Measurements from ENCODE around the gene ZNF652.
A peak's percentile ranks its signal among the peaks of the same experiment; 100 is the strongest.
"Not testable (repeated sequence)": the region's sequence is repeated elsewhere in the genome, so short reads cannot be mapped to it uniquely, and the experiment has no call there.

Gene ZNF652

DNA sequence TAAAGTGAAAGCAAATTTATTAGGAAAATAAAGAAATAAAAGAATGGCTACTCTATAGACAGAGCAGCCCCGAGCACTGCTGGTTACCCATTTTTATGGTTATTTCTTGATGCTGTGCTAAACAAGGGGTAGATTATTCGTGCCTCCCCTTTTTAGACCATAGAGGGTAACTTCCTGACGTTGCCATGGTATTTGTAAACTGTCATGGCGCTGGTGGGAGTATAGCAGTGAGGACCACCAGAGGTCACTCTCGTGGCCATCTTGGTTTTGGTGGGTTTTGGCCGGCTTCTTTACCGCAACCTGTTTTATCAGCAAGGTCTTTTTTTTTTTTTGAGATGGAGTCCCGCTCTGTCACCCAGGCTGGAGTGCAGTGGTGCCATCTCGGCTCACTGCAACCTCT, 100.5 kb downstream of the ZNF652 start:
- DNase-seq (ENCODE audit: low read depth), result not testable (repeated sequence)

DNA sequence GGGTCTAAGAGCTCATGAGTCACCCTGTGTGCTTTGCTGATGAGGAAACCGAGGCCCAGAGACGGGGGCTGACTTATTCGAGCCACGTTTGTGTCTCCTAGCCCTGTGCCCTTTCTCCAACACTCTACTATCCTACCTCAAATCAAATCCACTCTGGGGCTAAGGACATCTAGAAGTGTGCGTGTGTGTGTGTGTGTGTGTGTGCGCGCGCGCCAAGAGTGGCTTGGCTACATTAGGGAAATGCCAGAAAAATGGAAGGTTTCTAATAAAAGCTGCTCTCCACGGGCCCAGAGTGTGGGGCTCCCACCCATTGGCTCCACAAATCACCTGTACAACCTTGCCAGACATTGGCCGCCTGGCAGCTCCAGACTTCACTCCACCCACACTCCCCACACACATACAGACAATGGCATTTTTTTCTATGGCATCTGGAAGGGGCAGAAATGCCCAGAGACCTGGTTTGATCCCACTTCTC, 101.2 kb downstream of the ZNF652 start:
- no peak for DNase-seq (ENCODE audit: low read depth)

DNA sequence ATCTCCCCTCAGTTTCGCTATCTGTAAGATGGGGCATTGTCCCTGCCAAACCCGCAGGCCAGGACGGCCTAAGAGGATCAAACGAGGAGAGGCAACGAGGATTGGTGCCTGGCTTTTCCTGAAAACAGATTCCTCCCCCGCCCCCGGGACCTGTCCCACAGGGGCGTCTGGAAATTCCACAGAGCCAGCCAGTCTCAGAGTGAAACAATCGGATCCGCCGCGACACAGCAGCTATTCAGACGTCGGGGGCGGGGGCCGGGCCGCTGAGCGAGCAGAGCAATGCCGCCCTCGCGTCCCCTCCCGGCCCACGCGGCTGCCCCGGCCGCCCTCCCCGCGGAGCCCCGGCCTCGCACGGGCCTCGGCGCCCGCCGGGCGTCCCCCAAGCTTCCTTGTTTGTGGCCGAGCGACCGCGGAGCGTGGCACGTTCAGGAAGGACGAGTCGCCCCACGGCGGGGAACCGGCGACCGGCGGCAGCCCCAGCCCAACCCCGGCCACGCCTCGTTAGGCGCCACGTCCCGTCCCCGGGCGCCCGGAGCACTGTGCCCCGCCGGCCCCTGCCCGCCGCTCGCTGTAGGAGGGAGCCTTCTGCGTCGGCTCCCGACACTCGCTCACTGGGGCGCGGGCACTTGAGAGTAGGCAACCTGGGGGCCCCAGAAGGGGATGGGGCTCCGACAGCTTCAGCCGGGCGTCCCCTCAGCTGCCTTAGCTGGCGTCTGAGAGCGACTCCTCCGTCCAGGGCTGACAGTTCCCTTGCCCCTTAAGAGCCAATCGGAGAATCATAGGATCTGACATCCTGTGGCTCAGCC, 101.8 kb downstream of the ZNF652 start:
- DNase-seq (ENCODE audit: low read depth), result peak; percentile 16

DNA sequence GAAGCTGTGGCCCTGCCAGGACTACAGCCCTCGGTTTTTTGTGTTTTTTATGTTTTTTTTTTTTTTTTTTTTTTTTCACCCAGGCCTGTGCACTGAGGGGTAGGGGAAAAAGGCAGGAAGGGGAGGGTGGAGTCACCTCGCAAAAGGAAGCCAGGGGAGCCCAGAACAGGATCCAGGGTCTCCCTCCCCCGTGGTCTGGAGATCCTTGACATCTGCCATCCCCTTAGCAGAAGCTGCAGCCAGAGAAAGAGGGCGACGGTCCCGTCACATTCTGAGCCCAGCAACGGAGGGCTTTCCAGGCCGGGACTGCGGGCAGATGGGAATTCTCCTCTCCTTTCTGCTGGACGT, 102.4 kb downstream of the ZNF652 start:
- DNase-seq (ENCODE audit: low read depth), result no peak

DNA sequence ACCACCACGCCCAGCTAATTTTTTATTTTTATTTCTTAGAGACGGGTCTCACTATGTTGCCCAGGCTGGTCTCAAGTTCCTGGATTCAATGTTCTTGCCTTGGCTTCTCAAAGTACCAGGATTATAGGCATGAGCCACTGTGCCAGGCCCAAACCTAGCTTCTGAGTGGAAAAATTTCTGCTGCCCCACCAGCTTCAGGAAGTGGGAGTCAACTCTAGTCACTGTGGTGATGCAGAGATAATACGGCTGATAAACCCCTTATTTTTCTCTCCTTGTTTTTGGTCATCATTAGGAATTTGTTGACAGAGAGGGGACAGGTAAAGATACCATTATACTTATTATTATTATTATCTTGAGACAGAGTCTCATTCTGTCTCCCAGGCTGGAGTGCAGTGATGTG, 103.7 kb downstream of the ZNF652 start:
- DNase-seq (ENCODE audit: low read depth), result no peak

DNA sequence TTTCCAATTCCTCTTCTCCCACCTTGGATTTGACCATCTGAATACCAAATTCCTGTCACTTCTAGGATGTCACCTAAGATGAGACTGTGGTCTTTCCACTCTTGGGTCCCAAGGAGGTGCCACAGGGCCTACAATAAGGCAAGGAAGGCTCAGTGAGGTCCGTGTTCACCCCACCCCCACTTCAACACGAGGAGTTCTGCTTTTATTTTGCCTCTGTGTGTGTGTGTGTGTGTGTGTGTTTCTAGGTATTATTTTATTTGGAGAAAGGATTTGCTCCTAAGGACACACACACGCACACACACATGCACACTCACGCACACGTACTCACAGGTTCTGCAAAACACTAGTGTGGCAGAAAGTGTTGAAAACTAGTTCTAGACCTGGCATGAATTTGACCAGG, 106.9 kb downstream of the ZNF652 start:
- no peak for DNase-seq (ENCODE audit: low read depth)

DNA sequence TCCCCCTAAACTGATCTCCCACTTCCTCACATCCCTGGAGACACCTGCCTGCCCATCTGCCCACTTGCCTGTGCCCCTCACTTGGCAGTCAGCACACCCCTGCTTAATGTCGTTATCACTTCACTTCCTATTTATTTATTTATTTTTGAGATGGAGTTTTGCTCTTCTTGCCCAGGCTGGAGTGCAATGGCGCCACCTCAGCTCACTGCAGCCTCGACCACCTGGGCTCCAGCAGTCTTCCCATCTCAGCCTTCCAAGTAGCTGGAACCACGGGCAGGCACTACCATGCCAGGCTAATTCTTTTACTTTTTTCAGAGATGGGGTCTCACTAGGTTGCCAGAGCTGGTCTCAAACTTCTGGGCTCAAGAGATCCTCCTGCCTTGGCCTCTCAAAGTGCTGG, 108.0 kb downstream of the ZNF652 start:
- no peak for DNase-seq (ENCODE audit: low read depth)

DNA sequence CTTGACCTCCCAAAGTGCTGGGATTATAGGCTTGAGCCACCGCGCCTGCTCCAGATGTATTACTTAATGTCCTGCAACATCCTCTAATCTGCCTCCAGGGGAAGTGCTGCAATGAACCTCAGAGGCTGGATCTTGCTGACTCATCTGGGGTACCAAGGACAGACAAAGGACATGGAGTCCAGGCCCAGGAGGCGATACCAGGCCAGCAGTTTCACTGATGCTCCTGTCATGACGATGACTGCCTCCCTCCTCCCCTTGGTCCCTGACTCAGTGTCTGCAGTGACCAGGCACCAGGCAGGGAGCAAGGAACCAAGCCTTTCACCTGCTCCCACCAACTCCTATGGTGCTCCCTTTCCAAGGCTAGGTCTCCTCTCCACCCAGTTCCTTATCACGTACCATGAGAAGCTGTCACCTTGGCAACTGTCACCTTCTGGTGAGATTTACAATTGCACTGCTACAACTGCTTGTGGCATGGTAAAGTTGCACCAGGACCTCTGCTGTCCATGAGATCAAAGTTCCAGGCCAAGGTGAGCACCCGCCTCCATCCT, 109.8 kb downstream of the ZNF652 start:
- DNase-seq (ENCODE audit: low read depth), result no peak

DNA sequence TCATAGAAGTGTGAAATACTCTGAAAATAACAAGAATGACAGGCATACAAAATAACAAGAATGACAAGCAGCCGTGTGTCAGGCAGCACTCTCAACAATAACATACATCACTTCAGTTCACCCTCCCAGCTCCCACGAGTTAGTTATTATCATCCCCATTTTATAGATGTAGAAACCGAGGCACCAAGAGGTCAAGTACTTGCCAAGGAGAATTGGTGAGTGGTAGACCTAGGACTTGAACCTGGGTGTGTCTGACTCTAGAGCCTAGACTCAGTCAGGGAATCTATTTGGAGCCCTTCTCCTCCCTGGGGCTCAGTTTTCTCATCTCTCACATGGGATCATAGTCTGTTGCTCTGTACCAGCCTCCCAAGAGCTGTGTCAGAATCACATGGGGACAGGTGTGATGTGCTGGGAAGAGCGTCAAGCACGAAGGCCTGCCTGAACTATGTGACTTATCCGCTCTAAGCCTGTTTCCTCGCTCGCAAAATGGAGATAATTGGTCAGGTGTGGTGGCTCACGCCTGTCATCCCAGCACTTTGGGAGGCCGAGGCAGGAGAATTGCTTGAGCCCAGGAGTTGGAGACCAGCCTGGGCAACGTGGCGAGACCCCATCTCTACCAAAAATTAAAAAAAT, 112.0 kb downstream of the ZNF652 start:
- DNase-seq (ENCODE audit: low read depth), result no peak

DNA sequence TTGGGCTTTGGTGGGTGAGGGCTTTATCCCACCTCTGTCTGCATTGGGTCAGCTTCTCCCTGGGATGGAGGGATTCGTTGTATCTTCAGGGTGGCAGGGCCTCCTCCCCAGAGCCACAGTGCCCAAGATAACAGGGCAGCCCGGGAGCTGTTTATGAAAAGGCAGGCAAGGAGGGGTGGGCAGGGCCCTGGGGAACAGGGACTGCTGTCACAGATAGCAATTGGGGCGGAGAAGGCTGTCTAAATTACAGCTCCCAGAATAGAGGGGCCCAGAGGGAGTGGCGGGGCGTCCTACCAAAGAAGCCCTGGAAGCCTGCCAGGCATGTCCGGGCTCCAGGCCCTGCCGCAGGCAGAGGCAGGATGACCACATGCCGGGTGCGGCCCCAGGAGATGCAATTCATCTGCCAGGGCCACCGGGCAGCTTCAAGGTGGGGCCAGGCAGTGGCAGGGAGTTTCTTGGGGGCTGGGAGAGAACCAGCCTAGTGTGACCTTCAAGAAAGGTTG, 112.7 kb downstream of the ZNF652 start:
- DNase-seq (ENCODE audit: low read depth), result no peak

DNA sequence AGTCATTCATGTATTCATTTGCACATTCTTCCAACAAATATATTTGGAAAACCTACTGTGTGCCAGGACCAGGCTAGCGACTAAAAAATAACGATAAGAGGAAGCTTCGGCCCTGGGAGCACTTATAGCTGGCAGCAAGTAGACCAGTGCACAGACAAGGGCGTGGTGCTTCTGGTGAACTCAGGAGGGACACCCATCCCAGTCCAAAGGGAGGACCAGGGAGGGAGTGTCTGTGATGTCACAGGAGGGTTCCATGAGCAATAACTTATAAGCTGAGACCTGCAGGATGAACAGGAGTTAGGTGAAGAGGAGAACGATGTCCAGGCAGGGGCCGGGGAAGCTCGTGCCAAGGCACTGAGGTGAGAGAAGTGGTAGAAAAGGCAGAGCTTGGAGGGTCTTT, 114.1 kb downstream of the ZNF652 start:
- DNase-seq (ENCODE audit: low read depth), result no peak

DNA sequence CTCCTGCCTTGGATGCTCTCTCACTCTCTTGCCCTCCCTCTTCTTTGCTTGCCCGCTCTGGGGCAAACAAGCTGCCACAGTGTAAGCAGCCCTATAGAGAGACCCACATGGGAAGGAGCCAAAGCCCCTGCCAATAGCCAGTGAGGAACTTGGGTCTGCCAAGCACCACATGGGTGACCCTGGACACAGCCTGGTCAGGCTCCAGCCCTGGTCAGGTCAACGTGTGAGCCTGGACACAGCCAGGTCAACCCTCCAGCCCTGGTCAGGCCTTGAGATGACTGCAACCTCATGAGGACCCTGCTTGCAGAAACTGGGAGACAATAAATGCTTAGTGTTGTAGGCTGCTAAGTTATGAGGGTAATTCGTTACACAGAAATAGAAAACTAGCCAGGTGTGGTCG, 117.2 kb downstream of the ZNF652 start:
- no peak for DNase-seq (ENCODE audit: low read depth)

Measured in stimulated activated CD8-positive, alpha-beta memory T cell treated with anti-CD3 and anti-CD28 coated beads, Interleukin-12 subunit alpha, Interleukin-12 subunit beta, amount 100 ng/mL, for 1 hour (primary cell).